ENCODE results near the gene MOGAT1.

MOGAT1 gene

DNA sequence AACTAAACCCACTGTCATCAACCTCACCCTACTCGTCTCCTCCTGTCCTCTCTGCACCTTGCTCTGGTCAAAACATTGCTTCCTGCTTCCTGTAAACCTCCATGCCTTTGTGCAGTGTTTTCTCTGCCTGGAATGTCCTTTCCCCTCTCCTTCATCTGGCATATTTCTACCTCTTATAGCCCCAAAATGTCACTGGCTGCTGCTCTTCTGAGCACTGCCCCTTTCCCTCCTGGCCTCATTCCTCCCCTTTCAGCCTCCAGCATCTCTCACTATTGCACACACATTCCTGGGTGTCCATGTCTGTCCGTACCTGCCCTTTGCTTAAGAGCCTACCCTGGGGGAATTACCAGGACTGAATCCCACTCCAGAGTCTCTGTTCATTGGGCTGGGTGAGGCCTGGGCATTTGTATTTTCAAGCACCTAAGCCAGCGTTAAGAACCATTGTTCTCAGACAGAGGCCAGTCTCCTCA is 84.9 kb downstream of the MOGAT1 start:
- DNase-seq (ENCODE audit: low read depth), result peak; percentile 62
- H3K4me3 ChIP-seq (ENCODE audit: low read length), result no peak overlapping the region
- TF ChIP-seq, protein P1, sequence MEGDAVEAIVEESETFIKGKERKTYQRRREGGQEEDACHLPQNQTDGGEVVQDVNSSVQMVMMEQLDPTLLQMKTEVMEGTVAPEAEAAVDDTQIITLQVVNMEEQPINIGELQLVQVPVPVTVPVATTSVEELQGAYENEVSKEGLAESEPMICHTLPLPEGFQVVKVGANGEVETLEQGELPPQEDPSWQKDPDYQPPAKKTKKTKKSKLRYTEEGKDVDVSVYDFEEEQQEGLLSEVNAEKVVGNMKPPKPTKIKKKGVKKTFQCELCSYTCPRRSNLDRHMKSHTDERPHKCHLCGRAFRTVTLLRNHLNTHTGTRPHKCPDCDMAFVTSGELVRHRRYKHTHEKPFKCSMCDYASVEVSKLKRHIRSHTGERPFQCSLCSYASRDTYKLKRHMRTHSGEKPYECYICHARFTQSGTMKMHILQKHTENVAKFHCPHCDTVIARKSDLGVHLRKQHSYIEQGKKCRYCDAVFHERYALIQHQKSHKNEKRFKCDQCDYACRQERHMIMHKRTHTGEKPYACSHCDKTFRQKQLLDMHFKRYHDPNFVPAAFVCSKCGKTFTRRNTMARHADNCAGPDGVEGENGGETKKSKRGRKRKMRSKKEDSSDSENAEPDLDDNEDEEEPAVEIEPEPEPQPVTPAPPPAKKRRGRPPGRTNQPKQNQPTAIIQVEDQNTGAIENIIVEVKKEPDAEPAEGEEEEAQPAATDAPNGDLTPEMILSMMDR (IDR thresholded peaks at IDR 0.05; ENCODE audit: insufficient read depth, low read depth, low read length, missing control alignments), result no peak

DNA sequence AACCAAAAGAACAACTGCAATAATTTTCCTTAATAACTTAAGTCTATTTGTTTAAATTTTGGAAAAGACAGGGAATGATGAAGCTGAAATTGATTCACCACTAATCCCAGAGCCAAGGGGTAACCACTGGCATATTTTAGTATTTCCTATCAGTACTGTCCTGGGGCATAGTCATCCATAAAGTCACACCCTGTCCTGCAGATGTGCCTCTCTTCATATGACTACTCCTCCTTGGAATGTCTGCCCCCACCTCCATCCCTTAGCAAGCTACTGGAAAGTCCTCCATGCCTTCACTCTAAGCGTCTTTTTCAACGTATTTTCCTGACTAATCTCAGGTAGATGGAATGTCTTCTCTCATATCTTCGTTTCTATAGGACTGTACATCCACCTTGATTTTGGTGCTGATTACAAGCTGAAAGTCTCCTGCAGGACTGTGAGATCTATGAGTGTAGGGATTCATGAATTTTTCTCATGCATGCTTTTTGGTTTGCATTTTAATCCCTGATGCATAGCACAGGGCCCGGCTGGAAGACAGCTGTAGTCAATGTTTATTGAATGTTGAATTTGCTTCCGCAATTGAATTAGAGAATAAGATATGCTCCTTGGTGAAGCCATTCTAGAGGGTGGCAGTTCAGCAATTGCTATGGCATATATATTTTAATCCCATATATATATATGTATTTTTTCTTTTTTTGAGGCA is 85.6 kb downstream of the MOGAT1 start:
- peak; percentile 86 for DNase-seq (ENCODE audit: low read depth)
- no peak overlapping the region for H3K4me3 ChIP-seq (ENCODE audit: low read length)
- TF ChIP-seq, protein P1 (IDR thresholded peaks at IDR 0.05; ENCODE audit: insufficient read depth, low read depth, low read length, missing control alignments), result no peak

Data from epithelial cell of esophagus (primary cell).